ENCODE data around the gene ELMO2.

- no peak for TF ChIP-seq CTCF (IDR thresholded peaks at IDR 0.05; ENCODE audit: low read length)
- TF ChIP-seq EZH2 (IDR thresholded peaks at IDR 0.05; ENCODE audit: borderline replicate concordance, low read length): no peak
Measured at GRCh38 chr20:46376196-46376785, 30.1 kb downstream of the ELMO2 start.
